Measurements from ENCODE around the gene TMEM232. TPM values are rescaled to one million over a fixed set of nuclear protein-coding genes. Genes with fewer than 3 reads are reported as not detected.

The TMEM232 gene
- total RNA-seq, 4 donors from 2014 or later, result 3.8 to 13.1 (median 4.1) TPM; not detected in 1

GRCh38 chr5:110477911-110478310 lies 248.6 kb downstream of the TMEM232 start:
- intact Hi-C loops (cut with DNase I; ENCODE audit: low total_unique reads), result no loop called here

DNA sequence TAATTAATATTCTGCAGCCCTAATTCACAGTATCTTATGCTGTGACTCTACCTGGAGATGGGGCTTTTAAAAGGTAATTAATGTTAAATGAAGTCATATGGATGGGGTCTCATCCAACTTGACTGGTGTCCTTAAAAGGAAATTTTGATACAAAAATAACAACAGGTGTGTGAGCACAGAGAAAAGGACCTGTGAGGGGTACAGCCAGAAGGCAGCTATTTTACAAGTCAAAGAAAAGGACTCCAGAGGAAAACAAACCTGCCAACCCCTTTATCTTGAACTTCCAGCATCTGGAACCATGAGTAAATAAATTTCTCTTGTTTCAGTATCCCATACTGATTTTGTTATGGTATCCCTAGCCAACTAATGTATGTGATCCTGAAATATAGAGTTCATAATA lies 250.3 kb downstream of the TMEM232 start:
- in situ Hi-C loops (cut with MboI; ENCODE audit: low pct_ligation_motif_present in 1 of 4, low pct_unique_long_range_greater_than_20kb in 1 of 4, low sequenced_read_pairs in 3 of 4), result no loop called here
- no peak for DNase-seq
- Histone ChIP-seq H3K27me3 (no peaks in the 10 kb centered on the region), H3K4me1 (no peaks in the 10 kb centered on the region), H3K9me3 (peaks cover 0 to 9% of the 10 kb centered on the region in 2 donors), H3K36me3 (no peaks in the 10 kb centered on the region), H3K4me3 (no peak overlapping the region), H3K27ac (no peak overlapping the region)
- intact Hi-C loops (cut with DNase I; ENCODE audit: low total_unique reads), result no loop called here
- no peak for TF ChIP-seq POLR2A (IDR thresholded peaks at IDR 0.05)
- TF ChIP-seq EP300 (IDR thresholded peaks at IDR 0.05; ENCODE audit: low read depth), result no peak
- TF ChIP-seq CTCF (IDR thresholded peaks at IDR 0.05), result no peak
- TF ChIP-seq POLR2AphosphoS5 (IDR thresholded peaks at IDR 0.05), result no peak

More at GRCh38 chr5:110477911-110478310, 248.6 kb downstream of the TMEM232 start:
- in situ Hi-C loops (cut with MboI; ENCODE audit: low pct_ligation_motif_present in 1 of 4, low pct_unique_long_range_greater_than_20kb in 1 of 4, low sequenced_read_pairs in 3 of 4), result no loop called here
- Histone ChIP-seq H3K9me3 (no peaks in the 10 kb centered on the region), H3K4me1 (no peaks in the 10 kb centered on the region), H3K27ac (no peak overlapping the region), H3K36me3 (no peaks in the 10 kb centered on the region), H3K27me3 (no peaks in the 10 kb centered on the region), H3K4me3 (no peak overlapping the region)
- TF ChIP-seq POLR2A (IDR thresholded peaks at IDR 0.05) (no peak), CTCF (IDR thresholded peaks at IDR 0.05) (no peak), EP300 (IDR thresholded peaks at IDR 0.05; ENCODE audit: low read depth) (no peak)
- 81 to 83% methylated on average over 3 of the region's 3 CpGs for WGBS, 2 donors (ENCODE audit: low coverage in 1 of 2)
- DNase-seq, result no peak

GRCh38 chr5:110475529-110475928 lies 250.9 kb downstream of the TMEM232 start:
- 74 to 86% methylated on average over 1 of the region's 1 CpG for WGBS, 2 donors (ENCODE audit: low coverage in 1 of 2)
- Histone ChIP-seq H3K4me3 (no peak overlapping the region), H3K36me3 (no peaks in the 10 kb centered on the region), H3K27ac (no peak overlapping the region), H3K27me3 (no peaks in the 10 kb centered on the region), H3K9me3 (peaks cover 0 to 11% of the 10 kb centered on the region in 2 donors), H3K4me1 (no peaks in the 10 kb centered on the region)
- no peak for DNase-seq
- in situ Hi-C loops (cut with MboI; ENCODE audit: low pct_ligation_motif_present in 1 of 4, low pct_unique_long_range_greater_than_20kb in 1 of 4, low sequenced_read_pairs in 3 of 4) (no loop called here), intact Hi-C loops (cut with DNase I; ENCODE audit: low total_unique reads) (no loop called here)
- TF ChIP-seq POLR2AphosphoS5 (IDR thresholded peaks at IDR 0.05) (no peak), EP300 (IDR thresholded peaks at IDR 0.05; ENCODE audit: low read depth) (no peak), CTCF (IDR thresholded peaks at IDR 0.05) (no peak), POLR2A (IDR thresholded peaks at IDR 0.05) (no peak)

DNA sequence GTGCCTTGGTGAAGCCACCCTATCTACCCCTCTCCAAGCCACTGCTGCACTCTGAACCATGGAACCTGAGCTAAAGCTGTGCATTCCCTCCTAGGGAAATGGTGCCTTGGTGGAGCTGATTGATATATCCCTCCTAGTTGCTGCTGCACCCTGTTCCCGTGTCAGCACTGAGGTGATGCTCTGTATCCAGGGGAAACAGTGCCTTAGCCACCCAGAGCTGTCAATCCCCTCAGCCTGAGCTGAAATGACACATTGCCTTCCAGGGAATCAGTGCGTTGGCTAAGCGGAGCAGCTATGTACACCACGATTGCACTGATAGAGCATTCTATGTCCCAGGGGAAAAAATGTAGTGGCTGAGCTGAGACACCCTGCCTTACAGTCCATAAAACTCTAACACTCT lies 257.0 kb downstream of the TMEM232 start:
- H3K36me3 ChIP-seq, result no peaks in the 10 kb centered on the region
- no peak overlapping the region for H3K4me3 ChIP-seq
- no peaks in the 10 kb centered on the region for H3K27me3 ChIP-seq
- DNase-seq, result no peak
- in situ Hi-C loops (cut with MboI; ENCODE audit: low pct_ligation_motif_present in 1 of 4, low pct_unique_long_range_greater_than_20kb in 1 of 4, low sequenced_read_pairs in 3 of 4), result no loop called here
- H3K4me1 ChIP-seq, result no peaks in the 10 kb centered on the region
- intact Hi-C loops (cut with DNase I; ENCODE audit: low total_unique reads), result no loop called here
- no peak overlapping the region for H3K27ac ChIP-seq
- H3K9me3 ChIP-seq, result peaks cover 3 to 14% of the 10 kb centered on the region in 2 donors
- WGBS, 2 donors (ENCODE audit: low coverage in 1 of 2), result 89% methylated on average over 4 of the region's 4 CpGs; no CpG with 5 or more reads in 1 of the 2 donors
- no peak for TF ChIP-seq EP300 (IDR thresholded peaks at IDR 0.05; ENCODE audit: low read depth)
- no peak for TF ChIP-seq POLR2AphosphoS5 (IDR thresholded peaks at IDR 0.05)
- no peak for TF ChIP-seq CTCF (IDR thresholded peaks at IDR 0.05)
- no peak for TF ChIP-seq POLR2A (IDR thresholded peaks at IDR 0.05)

All from transverse colon (tissue), 4 donors.